Neural cell (in vitro differentiated cells): Measurements from ENCODE around the gene FANCC. TPM values are rescaled to one million over a fixed set of nuclear protein-coding genes. Genes with fewer than 3 reads are reported as not detected.

Source experiments
- H2AFZ ChIP-seq: fragments of 200-600, 300-800 bp; sonication (generic), shearing (Covaris generic); 2 replicates; pipeline ENCODE4 v1.6.0; 2014; ENCODE audit warnings: low read depth, mild to moderate bottlenecking, antibody characterized with exemption, low read length, moderate library complexity
- H3F3A ChIP-seq: fragments of 200-600 bp; shearing (Covaris generic); 2 replicates; pipeline ENCODE4 v1.6.1; 2016; ENCODE audit warnings: mild to moderate bottlenecking, moderate library complexity, mixed read lengths, antibody characterized with exemption, low read length; ENCODE audit not compliant: insufficient read depth, poor library complexity, severe bottlenecking
- H3K27ac ChIP-seq: fragments of 200-600, 300-800 bp; sonication (generic), shearing (Covaris generic); 2 replicates; pipeline ENCODE4 v1.5.1; 2014; ENCODE audit warnings: mild to moderate bottlenecking, low read length, moderate library complexity
- H3K27me3 ChIP-seq: fragments of 300-800, 200-600 bp; sonication (generic), shearing (Covaris generic); 2 replicates; pipeline ENCODE4 v1.6.0; 2014; ENCODE audit warnings: mild to moderate bottlenecking, low read depth, low read length, moderate library complexity; ENCODE audit not compliant: insufficient read depth
- H3K36me3 ChIP-seq: fragments of 300-800, 200-600 bp; sonication (generic), shearing (Covaris generic); 2 replicates; pipeline ENCODE4 v1.5.1; 2014; ENCODE audit warnings: mild to moderate bottlenecking, antibody characterized with exemption, low read length, moderate library complexity; ENCODE audit not compliant: insufficient read depth
- H3K4me2 ChIP-seq: fragments of 300-800, 200-600 bp; sonication (generic), shearing (Covaris generic); 2 replicates; pipeline ENCODE4 v1.6.0; 2014; ENCODE audit warnings: mild to moderate bottlenecking, low read length
- H3K4me3 ChIP-seq: fragments of 300-800, 200-600 bp; sonication (generic), shearing (Covaris generic); 2 replicates; pipeline ENCODE4 v1.5.1; 2014; ENCODE audit warnings: mild to moderate bottlenecking, low read length, moderate library complexity
- H3K79me2 ChIP-seq: fragments of 200-600 bp; shearing (Covaris generic); replicated peaks from 2 replicates; pipeline ENCODE4 v1.6.0; 2014; ENCODE audit warnings: mild to moderate bottlenecking, low read length, moderate library complexity; ENCODE audit not compliant: insufficient read depth
- H3K9ac ChIP-seq: fragments of 300-800, 200-600 bp; sonication (generic), shearing (Covaris generic); 2 replicates; pipeline ENCODE4 v1.6.1; 2016; ENCODE audit warnings: mild to moderate bottlenecking, low read length, mixed read lengths
- H3K9me2 ChIP-seq: fragments of 200-600 bp; shearing (Covaris generic); 2 replicates; pipeline ENCODE4 v1.6.1; 2016; ENCODE audit warnings: mild to moderate bottlenecking, low read length, mixed read lengths; ENCODE audit not compliant: insufficient read depth
- H3K9me3 ChIP-seq: fragments of 200-600, 300-800 bp; sonication (generic), shearing (Covaris generic); 2 replicates; pipeline ENCODE4 v1.6.1; 2016; ENCODE audit warnings: mild to moderate bottlenecking, mixed run types, low read length, moderate library complexity, mixed read lengths
- H4K20me1 ChIP-seq: fragments of 200-600 bp; shearing (Covaris generic); 2 replicates; pipeline ENCODE4 v1.6.1; 2016; ENCODE audit warnings: mild to moderate bottlenecking, mixed run types; ENCODE audit not compliant: insufficient read depth
- EP300 ChIP-seq: fragments of 450-650 bp; conservative IDR thresholded peaks from 2 replicates; pipeline ENCODE4 v1.6.1; 2014; ENCODE audit warnings: antibody characterized with exemption, mild to moderate bottlenecking, moderate library complexity; ENCODE audit not compliant: poor library complexity, severe bottlenecking
- EZH2 ChIP-seq: fragments of 200-600, 300-800 bp; shearing (Covaris generic), sonication (generic); IDR thresholded peaks from 2 replicates; pipeline ENCODE4 v1.6.1; 2014; ENCODE audit warnings: antibody characterized with exemption, low read length, borderline replicate concordance, mild to moderate bottlenecking; ENCODE audit not compliant: insufficient read depth, poor library complexity, severe bottlenecking
- MXI1 ChIP-seq: fragments of 450-650 bp; conservative IDR thresholded peaks from 2 replicates; pipeline ENCODE4 v1.6.1; 2014; ENCODE audit warnings: antibody characterized with exemption, mild to moderate bottlenecking; ENCODE audit not compliant: poor library complexity, severe bottlenecking
- POLR2AphosphoS5 ChIP-seq: IDR thresholded peaks from 2 replicates; pipeline ENCODE4 v1.6.1; 2012
- RAD21 ChIP-seq: fragments of 450-650 bp; conservative IDR thresholded peaks from 2 replicates; pipeline ENCODE4 v1.6.1; 2014; ENCODE audit warnings: antibody characterized with exemption, mild to moderate bottlenecking, moderate library complexity
- SMC3 ChIP-seq: fragments of 450-650 bp; conservative IDR thresholded peaks from 2 replicates; pipeline ENCODE4 v1.6.1; 2014; ENCODE audit warnings: antibody characterized with exemption, mild to moderate bottlenecking, moderate library complexity; ENCODE audit not compliant: poor library complexity
- TAF1 ChIP-seq: IDR thresholded peaks from 2 replicates; pipeline ENCODE4 v1.6.1; 2012; ENCODE audit warnings: low read depth
- polyA plus RNA-seq: library from polyadenylated mRNA; depleted of rRNA; stranded (reverse); fragments of >200 nt; gene quantifications from 2 replicates; pipeline ENCODE4 v1.2.3, GENCODE V29; 2014
- TF ChIP-seq, protein P1 (sequence below): IDR thresholded peaks from 2 replicates; pipeline ENCODE4 v1.6.1; 2012; ENCODE audit warnings: borderline replicate concordance
- TF ChIP-seq, protein P2 (sequence below): fragments of 450-650 bp; IDR thresholded peaks from 2 replicates; pipeline ENCODE4 v1.5.1; 2014; ENCODE audit warnings: antibody characterized with exemption, mild to moderate bottlenecking, moderate library complexity; ENCODE audit not compliant: poor library complexity, severe bottlenecking

Gene FANCC
- polyA plus RNA-seq, 1 donor from 2014 or later: 9.7 TPM

GRCh38 chr9:95156074-95156473, 161.4 kb downstream of the FANCC start:
- Histone ChIP-seq H4K20me1 (no peaks in the 10 kb centered on the region), H3K4me3 (no peak overlapping the region), H2AFZ (no peak overlapping the region), H3K9me2 (no peaks in the 10 kb centered on the region), H3K9ac (no peak overlapping the region), H3K9me3 (no peaks in the 10 kb centered on the region), H3K4me2 (no peak overlapping the region), H3K36me3 (no peaks in the 10 kb centered on the region), H3K27ac (no peak overlapping the region), H3K27me3 (no peaks in the 10 kb centered on the region), H3F3A (no peaks in the 10 kb centered on the region), H3K79me2 (no peaks in the 10 kb centered on the region)
- TF ChIP-seq MXI1: no peak
- no peak for TF ChIP-seq EZH2
- no peak for TF ChIP-seq RAD21
- TF ChIP-seq SMC3: no peak
- TF ChIP-seq, protein P1, sequence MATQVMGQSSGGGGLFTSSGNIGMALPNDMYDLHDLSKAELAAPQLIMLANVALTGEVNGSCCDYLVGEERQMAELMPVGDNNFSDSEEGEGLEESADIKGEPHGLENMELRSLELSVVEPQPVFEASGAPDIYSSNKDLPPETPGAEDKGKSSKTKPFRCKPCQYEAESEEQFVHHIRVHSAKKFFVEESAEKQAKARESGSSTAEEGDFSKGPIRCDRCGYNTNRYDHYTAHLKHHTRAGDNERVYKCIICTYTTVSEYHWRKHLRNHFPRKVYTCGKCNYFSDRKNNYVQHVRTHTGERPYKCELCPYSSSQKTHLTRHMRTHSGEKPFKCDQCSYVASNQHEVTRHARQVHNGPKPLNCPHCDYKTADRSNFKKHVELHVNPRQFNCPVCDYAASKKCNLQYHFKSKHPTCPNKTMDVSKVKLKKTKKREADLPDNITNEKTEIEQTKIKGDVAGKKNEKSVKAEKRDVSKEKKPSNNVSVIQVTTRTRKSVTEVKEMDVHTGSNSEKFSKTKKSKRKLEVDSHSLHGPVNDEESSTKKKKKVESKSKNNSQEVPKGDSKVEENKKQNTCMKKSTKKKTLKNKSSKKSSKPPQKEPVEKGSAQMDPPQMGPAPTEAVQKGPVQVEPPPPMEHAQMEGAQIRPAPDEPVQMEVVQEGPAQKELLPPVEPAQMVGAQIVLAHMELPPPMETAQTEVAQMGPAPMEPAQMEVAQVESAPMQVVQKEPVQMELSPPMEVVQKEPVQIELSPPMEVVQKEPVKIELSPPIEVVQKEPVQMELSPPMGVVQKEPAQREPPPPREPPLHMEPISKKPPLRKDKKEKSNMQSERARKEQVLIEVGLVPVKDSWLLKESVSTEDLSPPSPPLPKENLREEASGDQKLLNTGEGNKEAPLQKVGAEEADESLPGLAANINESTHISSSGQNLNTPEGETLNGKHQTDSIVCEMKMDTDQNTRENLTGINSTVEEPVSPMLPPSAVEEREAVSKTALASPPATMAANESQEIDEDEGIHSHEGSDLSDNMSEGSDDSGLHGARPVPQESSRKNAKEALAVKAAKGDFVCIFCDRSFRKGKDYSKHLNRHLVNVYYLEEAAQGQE: no peak
- TF ChIP-seq POLR2AphosphoS5: no peak
- TF ChIP-seq, protein P2, sequence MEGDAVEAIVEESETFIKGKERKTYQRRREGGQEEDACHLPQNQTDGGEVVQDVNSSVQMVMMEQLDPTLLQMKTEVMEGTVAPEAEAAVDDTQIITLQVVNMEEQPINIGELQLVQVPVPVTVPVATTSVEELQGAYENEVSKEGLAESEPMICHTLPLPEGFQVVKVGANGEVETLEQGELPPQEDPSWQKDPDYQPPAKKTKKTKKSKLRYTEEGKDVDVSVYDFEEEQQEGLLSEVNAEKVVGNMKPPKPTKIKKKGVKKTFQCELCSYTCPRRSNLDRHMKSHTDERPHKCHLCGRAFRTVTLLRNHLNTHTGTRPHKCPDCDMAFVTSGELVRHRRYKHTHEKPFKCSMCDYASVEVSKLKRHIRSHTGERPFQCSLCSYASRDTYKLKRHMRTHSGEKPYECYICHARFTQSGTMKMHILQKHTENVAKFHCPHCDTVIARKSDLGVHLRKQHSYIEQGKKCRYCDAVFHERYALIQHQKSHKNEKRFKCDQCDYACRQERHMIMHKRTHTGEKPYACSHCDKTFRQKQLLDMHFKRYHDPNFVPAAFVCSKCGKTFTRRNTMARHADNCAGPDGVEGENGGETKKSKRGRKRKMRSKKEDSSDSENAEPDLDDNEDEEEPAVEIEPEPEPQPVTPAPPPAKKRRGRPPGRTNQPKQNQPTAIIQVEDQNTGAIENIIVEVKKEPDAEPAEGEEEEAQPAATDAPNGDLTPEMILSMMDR: no peak
- TF ChIP-seq TAF1: no peak
- no peak for TF ChIP-seq EP300

- TF ChIP-seq TAF1 (no peak), SMC3 (no peak), EZH2 (no peak), MXI1 (no peak), POLR2AphosphoS5 (no peak), EP300 (no peak), RAD21 (no peak)
- TF ChIP-seq, protein P1: no peak
- TF ChIP-seq, protein P2: no peak
- Histone ChIP-seq H3K36me3 (no peaks in the 10 kb centered on the region), H3K4me3 (no peak overlapping the region), H3K27me3 (no peaks in the 10 kb centered on the region), H3K27ac (no peak overlapping the region), H3K9me2 (no peaks in the 10 kb centered on the region), H3K79me2 (no peaks in the 10 kb centered on the region), H2AFZ (no peak overlapping the region), H3K4me2 (no peak overlapping the region), H4K20me1 (no peaks in the 10 kb centered on the region), H3K9ac (no peak overlapping the region), H3K9me3 (no peaks in the 10 kb centered on the region), H3F3A (no peaks in the 10 kb centered on the region)
Measured at GRCh38 chr9:95155220-95155619, 162.3 kb downstream of the FANCC start.
